Activated CD4-positive, alpha-beta T cell treated with anti-CD3 and anti-CD28 coated beads, Interleukin-2, amount 50 U/mL, for 48 hours (primary cell): ENCODE measurements around the gene KAZN.
A peak's percentile ranks its signal among the peaks of the same experiment; 100 is the strongest.
"Not testable (repeated sequence)": the region's sequence is repeated elsewhere in the genome, so short reads cannot be mapped to it uniquely, and the experiment has no call there.

Experiments used
- DNase-seq, 2 experiments: peaks; one replicate each; pipeline ENCODE4 v3.0.0-alpha.2; 2020

Gene KAZN

DNA sequence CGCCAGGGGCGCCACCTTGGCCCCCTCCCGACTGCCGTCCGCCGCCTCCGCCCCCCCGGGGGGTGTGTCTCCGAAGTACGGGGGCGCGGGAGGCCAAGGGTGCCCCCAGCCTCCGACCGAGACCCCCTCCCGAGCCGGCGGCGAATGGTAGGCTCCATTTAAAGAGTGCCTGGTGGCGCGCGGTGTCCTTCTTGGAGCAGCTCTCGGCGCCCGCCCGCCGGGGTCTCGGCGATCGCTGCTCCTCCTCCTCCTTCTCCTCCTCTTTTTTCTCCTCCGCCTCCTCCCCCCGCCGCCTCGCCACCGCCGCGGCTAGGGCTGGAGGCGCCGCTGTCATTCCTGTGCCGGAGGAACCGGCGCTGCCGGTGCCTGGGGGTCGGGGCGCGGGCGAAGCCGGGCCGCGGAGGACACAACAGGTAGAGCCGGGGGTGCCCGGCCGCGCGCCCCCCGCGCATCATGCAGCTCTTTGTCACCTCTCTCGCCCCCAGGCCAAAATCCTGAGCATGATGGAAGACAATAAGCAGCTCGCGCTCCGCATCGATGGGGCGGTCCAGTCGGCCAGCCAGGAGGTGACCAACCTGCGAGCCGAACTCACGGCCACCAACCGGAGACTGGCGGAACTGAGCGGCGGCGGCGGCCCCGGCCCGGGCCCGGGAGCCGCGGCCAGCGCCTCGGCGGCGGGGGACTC, at the start of gene KAZN:
Gene KAZN, plus strand, starts transcription at position 188 of the 685 bp plus-strand sequence.
- no peak for DNase-seq

DNA sequence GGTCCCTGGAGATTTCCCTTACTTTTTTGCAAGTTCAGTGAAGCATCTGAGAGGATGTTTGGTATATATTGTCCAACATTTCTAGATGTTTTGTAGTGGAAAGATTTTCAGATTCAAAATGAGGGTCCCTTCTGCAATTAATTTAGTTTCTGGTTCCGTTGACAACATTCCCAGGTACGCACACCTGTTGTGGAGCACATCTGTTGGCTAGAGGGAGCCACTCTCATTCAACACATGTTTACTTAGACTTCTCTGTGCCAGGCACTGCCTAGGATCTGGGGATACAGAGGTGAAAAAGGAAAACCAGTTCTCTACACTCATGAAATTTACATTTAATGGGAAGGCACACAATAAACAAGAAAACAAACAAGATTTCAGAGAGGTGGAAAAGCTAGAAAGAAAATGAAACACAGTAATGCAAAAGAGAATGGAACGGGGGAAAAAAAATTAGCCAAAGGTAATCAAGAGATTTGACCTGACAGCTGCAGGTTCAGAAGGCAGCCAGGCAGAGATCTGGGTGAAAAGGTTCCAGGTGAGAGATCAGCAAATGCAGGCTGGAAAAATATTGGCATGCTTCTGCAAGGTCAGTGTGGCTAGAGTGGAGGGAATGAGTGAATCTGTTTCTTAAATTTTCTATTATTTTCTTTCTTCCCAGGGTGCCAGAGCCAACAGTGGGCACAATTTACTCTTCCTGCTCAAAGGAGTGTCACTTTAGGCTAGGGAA, 48.4 kb upstream of the KAZN start:
- DNase-seq, result no peak

GRCh38 chr1:14551386-14551785, 47.1 kb upstream of the KAZN start:
- no peak for DNase-seq

- no peak for DNase-seq
These were observed 46.1 kb upstream of the KAZN start for GRCh38 chr1:14552246-14552965.

DNA sequence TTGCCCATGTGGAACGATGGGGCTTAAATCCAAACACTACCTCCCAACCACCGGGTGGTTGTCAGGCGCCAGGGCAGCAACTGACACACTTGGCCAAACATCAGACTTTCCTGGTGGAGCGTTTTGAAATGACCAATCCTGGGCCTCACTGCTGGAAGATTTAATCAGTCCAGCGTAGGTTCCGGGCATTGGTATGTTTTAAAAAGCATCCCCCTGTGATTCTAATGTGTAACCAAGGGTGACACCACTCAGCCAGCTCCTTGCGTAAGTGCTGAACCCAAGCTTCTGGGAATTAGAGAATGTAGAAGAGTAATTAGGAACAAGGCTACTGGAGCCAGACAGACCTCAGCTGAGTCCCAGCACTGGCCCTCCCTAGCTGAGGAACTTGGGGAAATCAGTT, 44.8 kb upstream of the KAZN start:
- DNase-seq, result no peak

- DNase-seq, result no peak
These were observed 43.4 kb upstream of the KAZN start for GRCh38 chr1:14555091-14555490.

DNA sequence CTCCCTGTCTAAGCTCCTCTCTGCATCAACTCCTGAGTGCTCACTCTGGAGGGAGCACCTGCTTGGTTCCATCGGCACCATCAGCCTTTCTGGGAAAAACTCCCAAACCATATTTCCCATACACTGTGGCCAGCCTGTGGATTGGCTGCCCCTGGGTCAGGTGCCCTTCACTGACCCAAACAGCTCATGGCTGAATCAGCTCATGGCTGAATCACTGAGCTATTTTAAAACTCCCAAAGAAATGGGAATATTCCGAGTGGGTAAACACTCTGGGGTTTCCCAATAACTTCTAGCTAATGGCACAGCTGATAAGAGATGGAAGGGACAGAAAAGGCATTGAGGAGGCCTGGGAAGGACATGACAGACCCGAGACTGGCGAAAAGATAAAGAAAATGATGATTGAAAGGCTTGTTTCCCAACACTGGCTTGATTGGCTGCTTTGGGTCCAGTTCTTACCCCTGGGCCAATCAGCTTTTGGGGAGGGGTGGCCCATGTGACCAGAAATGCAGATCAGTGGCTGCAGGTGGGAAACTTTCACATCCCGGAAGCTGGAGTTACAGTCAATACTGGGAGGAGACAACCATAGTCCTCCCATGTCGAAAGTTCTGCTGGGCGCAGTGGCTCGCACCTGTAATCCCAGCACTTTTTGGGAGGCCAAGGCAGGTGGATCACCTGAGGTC, 37.3 kb upstream of the KAZN start:
- DNase-seq, result no peak

- DNase-seq, result no peak
These were observed 33.4 kb upstream of the KAZN start for GRCh38 chr1:14565090-14565489.

DNA sequence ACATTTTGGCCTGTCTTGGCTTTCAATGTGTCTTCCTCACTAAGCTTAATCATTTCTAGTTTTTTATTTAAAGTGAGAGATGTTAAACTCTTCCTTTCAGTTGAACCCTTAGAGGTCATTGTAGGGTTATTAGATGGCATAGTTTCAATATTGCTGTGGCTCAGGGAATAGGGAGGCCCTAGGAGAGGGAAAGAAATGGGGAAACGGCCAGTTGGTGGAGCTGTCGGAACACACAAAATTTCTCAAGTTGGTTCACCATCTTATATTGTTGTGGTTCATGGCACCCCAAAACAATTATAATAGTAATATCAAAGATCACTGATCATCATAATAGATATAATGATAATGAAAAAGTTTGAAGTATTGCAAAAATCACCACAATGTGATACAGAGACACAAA, 31.4 kb upstream of the KAZN start:
- DNase-seq, result no peak

DNA sequence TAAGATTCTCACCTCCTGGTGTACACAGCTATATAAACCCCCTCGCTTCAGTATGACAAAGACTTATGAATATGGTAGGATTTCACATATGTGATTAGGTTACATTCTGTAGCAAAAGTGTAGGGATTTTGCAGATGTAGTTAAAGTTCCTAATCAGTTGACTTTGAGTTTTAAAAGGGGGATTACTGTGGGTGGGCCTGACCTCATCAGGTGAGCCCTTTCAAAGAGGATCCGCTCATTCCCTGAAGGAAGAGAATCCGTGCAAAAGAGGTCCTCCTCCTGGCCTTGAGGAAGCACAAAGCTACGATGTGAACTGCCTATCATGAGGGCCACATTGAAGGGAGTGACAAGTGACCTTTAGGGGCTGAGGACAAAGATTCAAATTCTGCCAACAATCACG, 30.6 kb upstream of the KAZN start:
- no peak for DNase-seq

- DNase-seq, result no peak
These were observed 29.6 kb upstream of the KAZN start for GRCh38 chr1:14568716-14569355.

DNA sequence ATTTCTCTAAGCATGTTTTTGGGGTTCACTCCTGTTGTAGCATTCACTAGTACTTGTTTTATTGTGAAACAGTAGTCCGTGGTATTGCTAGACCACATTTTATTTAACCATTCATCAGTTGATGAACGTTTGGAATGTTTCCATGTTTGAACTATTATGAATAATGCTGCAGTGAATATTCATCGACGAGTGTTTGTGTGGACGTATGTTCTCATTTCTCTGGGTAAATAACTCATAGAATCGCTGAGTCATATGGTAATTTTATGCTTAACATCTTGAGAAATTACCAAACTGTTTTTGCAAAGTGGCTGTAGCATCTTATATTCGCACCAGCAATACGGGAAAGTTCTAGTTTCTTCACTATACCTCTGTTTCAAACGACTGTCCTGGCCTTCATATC, 28.0 kb upstream of the KAZN start:
- DNase-seq, result no peak

GRCh38 chr1:14571810-14572767, 26.4 kb upstream of the KAZN start:
- DNase-seq, result peak in 1 of 2 experiments; percentile 0

GRCh38 chr1:14572861-14573260, 25.6 kb upstream of the KAZN start:
- DNase-seq, result no peak

- DNase-seq, result no peak
These were observed 22.3 kb upstream of the KAZN start for GRCh38 chr1:14576155-14576554.

- DNase-seq, result no peak
These were observed 21.2 kb upstream of the KAZN start for GRCh38 chr1:14577261-14577660.

DNA sequence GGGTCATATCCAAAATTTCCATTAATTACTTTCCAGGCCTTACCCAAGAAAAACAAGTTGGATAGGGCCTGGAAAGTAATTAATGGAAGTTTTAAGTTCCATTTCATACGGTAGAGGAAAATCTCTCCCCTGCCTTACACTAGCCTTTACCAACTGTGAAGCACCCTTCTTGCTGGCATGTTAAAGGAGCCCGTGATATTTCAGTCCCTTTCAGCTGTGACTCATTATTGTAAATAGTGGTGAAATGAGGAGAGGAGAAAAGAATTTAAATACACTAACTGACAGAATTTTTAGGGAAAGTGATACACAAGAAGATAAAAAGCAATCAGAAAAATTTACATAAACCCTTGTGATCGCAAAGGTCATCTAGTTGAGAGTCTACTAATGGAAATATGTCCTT, 20.3 kb upstream of the KAZN start:
- no peak for DNase-seq

- not testable (repeated sequence) for DNase-seq
These were observed 18.2 kb upstream of the KAZN start for GRCh38 chr1:14580295-14580694.

GRCh38 chr1:14580986-14581385, 17.5 kb upstream of the KAZN start:
- no peak for DNase-seq

DNA sequence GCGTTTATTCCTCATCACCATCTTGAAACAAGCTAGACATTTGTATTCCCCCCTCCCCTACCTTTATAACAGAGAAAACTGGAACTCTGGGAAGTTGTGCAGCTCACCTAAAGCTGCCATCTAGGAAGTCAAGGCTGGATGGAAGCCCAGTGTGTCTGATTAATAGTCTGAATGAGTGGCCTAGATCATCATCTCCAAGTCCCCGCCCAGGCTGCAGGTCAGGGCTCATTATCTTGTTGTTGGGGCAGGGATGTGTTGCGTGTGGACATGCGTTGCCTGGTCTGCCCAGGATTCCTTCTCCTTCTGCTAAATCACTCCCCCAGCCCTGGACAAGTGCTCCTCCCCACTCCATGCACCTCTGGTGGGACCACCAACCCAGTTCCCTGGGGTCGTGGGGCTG, 14.7 kb upstream of the KAZN start:
- no peak for DNase-seq

- DNase-seq, result no peak
These were observed 12.8 kb upstream of the KAZN start for GRCh38 chr1:14585728-14586127.
